GM13976 (cell line): ENCODE measurements around the gene ADPRHL1.

Experiments
- DNase-seq: peaks from one replicate; pipeline ENCODE4 v3.0.0; 2012; ENCODE audit warnings: low spot score
- CTCF ChIP-seq: IDR thresholded peaks from 2 replicates; pipeline ENCODE4 v1.5.1; 2012; ENCODE audit warnings: borderline replicate concordance, mild to moderate bottlenecking; ENCODE audit not compliant: insufficient read depth; ENCODE audit errors: extremely low read depth, missing control alignments, control extremely low read depth
- in situ Hi-C: fragments of 300-500 bp; cut with MboI; formaldehyde crosslinking; loops from one replicate; pipeline ENCODE4 v1.12.0; 2022; ENCODE audit warnings: low sequenced_read_pairs, mixed read lengths, inconsistent platforms; ENCODE audit not compliant: unreplicated experiment

The ADPRHL1 gene

GRCh38 chr13:113458253-113459065 is 5.2 kb upstream of the ADPRHL1 start:
- TF ChIP-seq CTCF = peak; percentile 16
- in situ Hi-C loops = no loop called here

GRCh38 chr13:113457510-113457909 is 4.2 kb upstream of the ADPRHL1 start:
- TF ChIP-seq CTCF = no peak
- in situ Hi-C loops = no loop called here
- DNase-seq = no peak

More at GRCh38 chr13:113458253-113459065, 5.2 kb upstream of the ADPRHL1 start:
- peak; percentile 49 for DNase-seq

GRCh38 chr13:113456116-113456702 is 2.9 kb upstream of the ADPRHL1 start:
- in situ Hi-C loops = no loop called here

GRCh38 chr13:113455384-113455783 is 2.1 kb upstream of the ADPRHL1 start:
- DNase-seq = no peak
- no peak for TF ChIP-seq CTCF
- in situ Hi-C loops = no loop called here

More at GRCh38 chr13:113456116-113456702, 2.9 kb upstream of the ADPRHL1 start:
- no peak for TF ChIP-seq CTCF
- DNase-seq = no peak

- no peak for TF ChIP-seq CTCF
- no peak for DNase-seq
- in situ Hi-C loops = no loop called here
These were observed 1.6 kb upstream of the ADPRHL1 start for GRCh38 chr13:113454936-113455335.

- TF ChIP-seq CTCF = no peak
- no peak for DNase-seq
- in situ Hi-C loops = no loop called here
These were observed 822 bp downstream of the ADPRHL1 start for GRCh38 chr13:113452466-113452865.
